GM12892 (cell line): Measurements from ENCODE around the gene HOXD8.

Source experiments
- POLR2A ChIP-seq: IDR thresholded peaks from 2 replicates; pipeline ENCODE4 v1.6.1; 2011; ENCODE audit warnings: low read depth, low read length, control low read depth
- POLR2AphosphoS5 ChIP-seq: IDR thresholded peaks from 2 replicates; pipeline ENCODE4 v1.6.1; 2011; ENCODE audit warnings: low read depth, low read length, control low read depth
- TAF1 ChIP-seq: IDR thresholded peaks from 2 replicates; pipeline ENCODE4 v1.6.1; 2011; ENCODE audit warnings: low read depth, mild to moderate bottlenecking, control low read depth, low read length, borderline replicate concordance

GRCh38 chr2:176099728-176100546, 29.6 kb upstream of the HOXD8 start, which contains the start of gene HOXD12:
- TF ChIP-seq POLR2A (no peak), TAF1 (no peak), POLR2AphosphoS5 (no peak)
